GM23338 (cell line): Measurements from ENCODE around the gene CDK3. TPM values are rescaled to one million over a fixed set of nuclear protein-coding genes. Genes with fewer than 3 reads are reported as not detected.
"Not testable (repeated sequence)": the region's sequence is repeated elsewhere in the genome, so short reads cannot be mapped to it uniquely, and the experiment has no call there.

ENCODE experiments used
- ATAC-seq: fragments of 200-7000 bp; cut with Tn5 transposase; 3 replicates; pipeline ENCODE4 v1.9.1; 2020
- DNase-seq: peaks from one replicate; pipeline ENCODE4 v3.0.0-alpha.2; 2015; ENCODE audit warnings: low spot score
- H2AFZ ChIP-seq: fragments of 200-600 bp; sonication (generic); 2 replicates; pipeline ENCODE4 v1.8.0; 2016; ENCODE audit warnings: antibody characterized with exemption, mild to moderate bottlenecking, moderate library complexity
- H3F3A ChIP-seq: fragments of 200-600 bp; sonication (generic); replicated peaks from 2 replicates; pipeline ENCODE4 v1.8.0; 2017; ENCODE audit warnings: antibody characterized with exemption, mixed run types, low read depth
- H3K27ac ChIP-seq: fragments of 200-600 bp; sonication (generic); 2 replicates; pipeline ENCODE4 v1.6.1; 2016; ENCODE audit warnings: low read depth
- H3K27me3 ChIP-seq: fragments of 200-600 bp; sonication (generic); 2 replicates; pipeline ENCODE4 v1.8.0; 2016; ENCODE audit warnings: mild to moderate bottlenecking, mixed run types, moderate library complexity; ENCODE audit not compliant: insufficient read depth
- H3K36me3 ChIP-seq: fragments of 200-600 bp; sonication (generic); 2 replicates; pipeline ENCODE4 v1.8.0; 2016; ENCODE audit warnings: mild to moderate bottlenecking; ENCODE audit not compliant: insufficient read depth
- H3K4me1 ChIP-seq: fragments of 200-600 bp; sonication (generic); 2 replicates; pipeline ENCODE4 v1.8.0; 2016; ENCODE audit warnings: mild to moderate bottlenecking, moderate library complexity; ENCODE audit not compliant: insufficient read depth
- H3K4me2 ChIP-seq: fragments of 200-600 bp; sonication (generic); 2 replicates; pipeline ENCODE4 v1.7.1; 2017; ENCODE audit warnings: mixed run types
- H3K4me3 ChIP-seq: fragments of 200-600 bp; sonication (generic); 2 replicates; pipeline ENCODE4 v1.6.1; 2016; ENCODE audit warnings: mixed run types
- H3K79me2 ChIP-seq: fragments of 200-600 bp; sonication (generic); replicated peaks from 2 replicates; pipeline ENCODE4 v1.8.0; 2017; ENCODE audit warnings: mild to moderate bottlenecking; ENCODE audit not compliant: insufficient read depth
- H3K9me2 ChIP-seq: fragments of 200-600 bp; sonication (generic); 2 replicates; pipeline ENCODE4 v1.8.0; 2017; ENCODE audit not compliant: insufficient read depth
- H4K20me1 ChIP-seq: fragments of 200-600 bp; sonication (generic); replicated peaks from 2 replicates; pipeline ENCODE4 v1.8.0; 2017; ENCODE audit warnings: mild to moderate bottlenecking; ENCODE audit not compliant: insufficient read depth
- H3K27ac Mint-ChIP-seq: 2 replicates; pipeline ENCODE4 v1.8.0; 2020; ENCODE audit warnings: inconsistent platforms, mild to moderate bottlenecking, moderate library complexity, mixed read lengths
- H3K27me3 Mint-ChIP-seq: 3 replicates; pipeline ENCODE4 v1.8.0; 2022; ENCODE audit warnings: low read depth, mild to moderate bottlenecking, moderate library complexity, mixed read lengths, inconsistent platforms; ENCODE audit not compliant: insufficient read depth, poor library complexity
- H3K36me3 Mint-ChIP-seq: 3 replicates; pipeline ENCODE4 v1.8.0; 2021; ENCODE audit warnings: low read depth, mild to moderate bottlenecking, inconsistent platforms, moderate library complexity, mixed read lengths
- H3K4me1 Mint-ChIP-seq: 3 replicates; pipeline ENCODE4 v1.8.0; 2020; ENCODE audit warnings: mild to moderate bottlenecking, inconsistent platforms, mixed read lengths
- H3K4me3 Mint-ChIP-seq: 3 replicates; pipeline ENCODE4 v1.8.0; 2021; ENCODE audit warnings: moderate library complexity, mild to moderate bottlenecking, inconsistent platforms, mixed read lengths
- H3K9me3 Mint-ChIP-seq: 3 replicates; pipeline ENCODE4 v1.8.0; 2020; ENCODE audit warnings: moderate library complexity, mild to moderate bottlenecking, inconsistent platforms, mixed read lengths
- CREB1 ChIP-seq: fragments of 250-450 bp; sonication (Bioruptor Pico); IDR thresholded peaks from 2 replicates; pipeline ENCODE4 v1.5.0; 2020; ENCODE audit warnings: low read depth, mild to moderate bottlenecking, moderate library complexity
- CTCF ChIP-seq, 2 experiments: fragments of 200-600 bp in 1 of 2; sonication (generic) in 1 of 2; conservative IDR thresholded peaks; 2 replicates each; pipeline versions ENCODE4 v1.5.1 to v1.6.1; 2016 to 2017; ENCODE audit warnings: antibody characterized with exemption in 2 of 2, low read depth in 2 of 2, mild to moderate bottlenecking in 2 of 2, moderate library complexity in 1 of 2
- EZH2 ChIP-seq: fragments of 200-600 bp; sonication (generic); IDR thresholded peaks from one replicate; pipeline ENCODE4 v1.8.0; 2017; ENCODE audit warnings: antibody characterized with exemption, mild to moderate bottlenecking, low read depth; ENCODE audit not compliant: unreplicated experiment
- EZH2phosphoT487 ChIP-seq: fragments of 200-600 bp; sonication (generic); IDR thresholded peaks from one replicate; pipeline ENCODE4 v1.8.1; 2018; ENCODE audit warnings: antibody characterized with exemption; ENCODE audit not compliant: unreplicated experiment
- JUNB ChIP-seq: IDR thresholded peaks from one replicate; pipeline ENCODE4 v1.6.1; 2016; ENCODE audit warnings: antibody characterized with exemption; ENCODE audit not compliant: unreplicated experiment
- NANOG ChIP-seq: IDR thresholded peaks from 2 replicates; pipeline ENCODE4 v1.6.1; 2016; ENCODE audit warnings: antibody characterized with exemption, borderline replicate concordance
- REST ChIP-seq: IDR thresholded peaks from one replicate; pipeline ENCODE4 v1.6.1; 2018; ENCODE audit warnings: antibody characterized with exemption; ENCODE audit not compliant: unreplicated experiment
- STAT1 ChIP-seq: IDR thresholded peaks from one replicate; pipeline ENCODE4 v1.6.1; 2016; ENCODE audit warnings: antibody characterized with exemption; ENCODE audit not compliant: unreplicated experiment
- ZNF114 ChIP-seq: fragments of 250-450 bp; sonication (Bioruptor Pico); IDR thresholded peaks from 2 replicates; pipeline ENCODE4 v1.5.0; 2020; ENCODE audit warnings: mild to moderate bottlenecking, moderate library complexity
- ZNF331 ChIP-seq: fragments of 250-450 bp; sonication (Bioruptor Pico); IDR thresholded peaks from 2 replicates; pipeline ENCODE4 v1.5.0; 2020; ENCODE audit warnings: low read depth, mild to moderate bottlenecking, moderate library complexity
- polyA plus RNA-seq: library from polyadenylated mRNA; unstranded; fragments of >200 nt; fragmentation: Nextera tagmentation; extraction: Ambion mirVana; gene quantifications from 2 replicates; pipeline ENCODE4 v1.2.1, GENCODE V29; 2016
- total RNA-seq: library from RNA; depleted of rRNA; stranded (reverse); fragments of >200 nt; shearing (Covaris generic); gene quantifications from 2 replicates; pipeline ENCODE4 v1.2.3, GENCODE V29; 2014

Gene CDK3
- total and polyA plus RNA-seq, 2 experiments from 2014 or later: 7.9 to 10.2 TPM

GRCh38 chr17:75969044-75969443 lies 31.6 kb upstream of the CDK3 start:
- DNase-seq, H3K27me3 ChIP-seq, ATAC-seq, H3K9me2 ChIP-seq, H3K9me3 Mint-ChIP-seq, H3K27ac ChIP-seq, H3K36me3 ChIP-seq, H3F3A ChIP-seq, H3K4me3 Mint-ChIP-seq, H3K27me3 Mint-ChIP-seq, H3K27ac Mint-ChIP-seq, H3K4me1 ChIP-seq, H3K4me1 Mint-ChIP-seq, H2AFZ ChIP-seq, H3K4me2 ChIP-seq, H3K4me3 ChIP-seq: not testable (repeated sequence)
- peaks cover 31% of the 10 kb centered on the region for H3K36me3 Mint-ChIP-seq
- H3K79me2 ChIP-seq: peaks cover 87% of the 10 kb centered on the region
- H4K20me1 ChIP-seq: peaks cover 12% of the 10 kb centered on the region; the same call in 1 of the 2 replicates

GRCh38 chr17:75970011-75970523 lies 30.6 kb upstream of the CDK3 start:
- Mint-ChIP-seq H3K36me3 (peaks cover 28% of the 10 kb centered on the region), H3K27ac (no peak overlapping the region), H3K4me3 (no peak overlapping the region), H3K4me1 (no peaks in the 10 kb centered on the region), H3K9me3 (no peaks in the 10 kb centered on the region), H3K27me3 (peaks cover 1% of the 10 kb centered on the region)
- H3K4me2 ChIP-seq: no peak overlapping the region
- DNase-seq (no peak), ATAC-seq (no peak)
- no peaks in the 10 kb centered on the region for H3K4me1 ChIP-seq
- H3F3A ChIP-seq: 0 out of 2 replicates have a peak, but pooled peaks cover 2% of the 10 kb centered on the region
- peaks cover 86% of the 10 kb centered on the region for H3K79me2 ChIP-seq
- H3K4me3 ChIP-seq: no peak overlapping the region
- H3K9me2 ChIP-seq: no peaks in the 10 kb centered on the region
- no peak overlapping the region for H2AFZ ChIP-seq
- peaks cover 12% of the 10 kb centered on the region; the same call in 1 of the 2 replicates for H4K20me1 ChIP-seq
- H3K36me3 ChIP-seq: no peaks in the 10 kb centered on the region
- H3K27ac ChIP-seq: peak overlapping the region; percentile 46
- TF ChIP-seq ZNF331 (CRISPR knock-in tag) (no peak), CTCF (conservative IDR thresholded peaks at IDR 0.05; ENCODE audit: low read depth in 2 of 2) (no peak), EZH2 (no peak), CREB1 (no peak), JUNB (no peak), STAT1 (no peak), ZNF114 (CRISPR knock-in tag) (no peak)
- no peaks in the 10 kb centered on the region for H3K27me3 ChIP-seq

GRCh38 chr17:75970626-75971025 lies 30.0 kb upstream of the CDK3 start:
- peaks cover 12% of the 10 kb centered on the region; the same call in 1 of the 2 replicates for H4K20me1 ChIP-seq
- Mint-ChIP-seq H3K9me3 (no peaks in the 10 kb centered on the region), H3K27me3 (peaks cover 4% of the 10 kb centered on the region), H3K36me3 (peaks cover 25% of the 10 kb centered on the region), H3K4me3 (no peak overlapping the region), H3K4me1 (peaks cover 1% of the 10 kb centered on the region; the same call in 1 of the 3 replicates), H3K27ac (no peak overlapping the region)
- H3K4me3 ChIP-seq: no peak overlapping the region
- TF ChIP-seq NANOG: no peak
- no peak for TF ChIP-seq ZNF114 (CRISPR knock-in tag)
- no peak for TF ChIP-seq REST
- TF ChIP-seq EZH2phosphoT487: no peak
- H3F3A ChIP-seq: 0 out of 2 replicates have a peak, but pooled peaks cover 2% of the 10 kb centered on the region
- H3K27me3 ChIP-seq: no peaks in the 10 kb centered on the region
- peak overlapping the region; percentile 46 for H3K27ac ChIP-seq
- no peaks in the 10 kb centered on the region for H3K9me2 ChIP-seq
- no peak for DNase-seq
- peaks cover 86% of the 10 kb centered on the region for H3K79me2 ChIP-seq
- no peak overlapping the region for H2AFZ ChIP-seq
- ATAC-seq: no peak
- no peaks in the 10 kb centered on the region for H3K36me3 ChIP-seq
- no peak overlapping the region for H3K4me2 ChIP-seq
- no peaks in the 10 kb centered on the region for H3K4me1 ChIP-seq

GRCh38 chr17:75975187-75975586 lies 25.5 kb upstream of the CDK3 start:
- H3K27ac ChIP-seq, H2AFZ ChIP-seq, H3K27me3 ChIP-seq, H3K27ac Mint-ChIP-seq, H3K36me3 ChIP-seq, H4K20me1 ChIP-seq, H3K4me3 Mint-ChIP-seq, H3K9me3 Mint-ChIP-seq, DNase-seq, H3K4me2 ChIP-seq, H3K4me1 ChIP-seq, ATAC-seq, H3K4me3 ChIP-seq, H3K9me2 ChIP-seq: not testable (repeated sequence)
- Histone ChIP-seq H3F3A (peaks cover 14% of the 10 kb centered on the region), H3K79me2 (peaks cover 80% of the 10 kb centered on the region)
- Mint-ChIP-seq H3K4me1 (peaks cover 14% of the 10 kb centered on the region; the same call in 2 of the 3 replicates), H3K27me3 (peaks cover 17% of the 10 kb centered on the region), H3K36me3 (peaks cover 36% of the 10 kb centered on the region)
